HCT116 (cell line): ENCODE data around the gene CBFB. TPM values are rescaled to one million over a fixed set of nuclear protein-coding genes. Genes with fewer than 3 reads are reported as not detected.

ENCODE experiments used
- ATAC-seq: fragments of 200-7000 bp; cut with Tn5 transposase; 2 replicates; pipeline ENCODE4 v1.9.1; 2020; ENCODE audit warnings: mild to moderate bottlenecking, moderate library complexity
- BruUV-seq: library from RNA; stranded (reverse); fragments of 400-500 nt; replicated peaks from 2 replicates; lab custom pipeline; 2021; lab: Mats Ljungman, UMichigan
- CTCF ChIA-PET: fragments of 300-600 bp; sonication (Branson Sonifier 250); formaldehyde crosslinking; loops from one replicate; lab custom pipeline; 2021; ENCODE audit warnings: antibody characterized with exemption; lab: Charles Lee
- POLR2A ChIA-PET: fragments of 300-600, 350-600 bp; sonication (Branson Sonifier 250); formaldehyde crosslinking; loops from one replicate; lab custom pipeline; 2021; ENCODE audit warnings: antibody characterized with exemption; lab: Charles Lee
- RAD21 ChIA-PET, 2 experiments: fragments of 300-600 bp; sonication (Branson Sonifier 250); formaldehyde crosslinking; loops; one replicate each; lab custom pipeline; 2023; ENCODE audit warnings: low total read pairs in 2 of 2; ENCODE audit not compliant: uncharacterized antibody in 2 of 2, unreplicated experiment in 2 of 2, low non-redundant PET in 1 of 2; lab: Charles Lee
- DNase-seq: peaks from one replicate; pipeline ENCODE4 v3.0.0-alpha.2; 2010; ENCODE audit warnings: low read depth, low spot score
- H2AFZ ChIP-seq: fragments of 200-600 bp; shearing (Covaris generic), sonication (generic); 2 replicates; pipeline ENCODE4 v1.6.1; 2017; ENCODE audit warnings: low read depth, mixed run types, mixed read lengths, antibody characterized with exemption, low read length; ENCODE audit not compliant: poor library complexity, severe bottlenecking
- H3K27ac ChIP-seq: 2 replicates; pipeline ENCODE4 v1.5.1; 2012; ENCODE audit warnings: low read depth, low read length
- H3K27me3 ChIP-seq: fragments of 200-600 bp; sonication (generic); 2 replicates; pipeline ENCODE4 v1.6.1; 2016; ENCODE audit warnings: mixed run types, low read length, mixed read lengths; ENCODE audit not compliant: insufficient read depth
- H3K36me3 ChIP-seq, 2 experiments: fragments of 200-500 bp in 1 of 2; fragments of 200-600 bp in 1 of 2; sonication (Bioruptor generic) in 1 of 2; sonication (generic) in 1 of 2; 2 replicates each; pipeline versions ENCODE4 v1.5.1 to v1.6.1; 2014 to 2016; ENCODE audit warnings: low read length in 2 of 2, inconsistent platforms in 1 of 2, mixed read lengths in 1 of 2, mixed run types in 1 of 2; ENCODE audit not compliant: insufficient read depth in 2 of 2, control insufficient read depth in 1 of 2
- H3K4me1 ChIP-seq, 2 experiments: fragments of 200-600 bp in 1 of 2; sonication (generic) in 1 of 2; 2 replicates each; pipeline versions ENCODE4 v1.5.1 to v1.6.1; 2012 to 2017; ENCODE audit warnings: low read length in 2 of 2, inconsistent platforms in 1 of 2, mild to moderate bottlenecking in 1 of 2, mixed read lengths in 1 of 2, mixed run types in 1 of 2, moderate library complexity in 1 of 2; ENCODE audit not compliant: insufficient read depth in 2 of 2, control insufficient read depth in 1 of 2
- H3K4me2 ChIP-seq: fragments of 200-600 bp; sonication (generic); 2 replicates; pipeline ENCODE4 v1.6.1; 2017; ENCODE audit warnings: mixed run types, low read length, mixed read lengths
- H3K4me3 ChIP-seq, 2 experiments: fragments of 200-600 bp in 1 of 2; sonication (generic) in 1 of 2; replicated peaks in 1 of 2; 2 replicates each; pipeline ENCODE4 v1.5.1; 2011 to 2016; ENCODE audit warnings: low read length in 2 of 2, control low read depth in 1 of 2, low read depth in 1 of 2, mild to moderate bottlenecking in 1 of 2, mixed read lengths in 1 of 2, mixed run types in 1 of 2
- H3K79me2 ChIP-seq: fragments of 200-600 bp; sonication (generic); 2 replicates; pipeline ENCODE4 v1.6.1; 2017; ENCODE audit warnings: mild to moderate bottlenecking, mixed run types, low read length, moderate library complexity, mixed read lengths; ENCODE audit not compliant: insufficient read depth
- H3K9ac ChIP-seq: fragments of 200-600 bp; sonication (generic); 2 replicates; pipeline ENCODE4 v1.6.1; 2016; ENCODE audit warnings: low read length, mixed read lengths
- H3K9me2 ChIP-seq: fragments of 200-600 bp; sonication (generic), shearing (Covaris generic); 2 replicates; pipeline ENCODE4 v1.6.1; 2017; ENCODE audit warnings: mixed run types, mild to moderate bottlenecking, moderate library complexity; ENCODE audit not compliant: insufficient read depth
- H3K9me3 ChIP-seq, 2 experiments: fragments of 200-500 bp in 1 of 2; fragments of 200-600 bp in 1 of 2; sonication (Bioruptor generic) in 1 of 2; sonication (generic) in 1 of 2; 2 replicates each; pipeline ENCODE4 v1.6.1; 2014 to 2017; ENCODE audit warnings: low read length in 2 of 2, mixed read lengths in 2 of 2, inconsistent platforms in 1 of 2, low read depth in 1 of 2, mild to moderate bottlenecking in 1 of 2, mixed run types in 1 of 2, moderate library complexity in 1 of 2; ENCODE audit not compliant: control insufficient read depth in 1 of 2, insufficient read depth in 1 of 2
- H4K20me1 ChIP-seq: fragments of 200-600 bp; sonication (generic), shearing (Covaris generic); 2 replicates; pipeline ENCODE4 v1.6.1; 2017; ENCODE audit warnings: mixed run types, mild to moderate bottlenecking, moderate library complexity; ENCODE audit not compliant: insufficient read depth
- CBX3 ChIP-seq: IDR thresholded peaks from 2 replicates; pipeline ENCODE4 v1.6.1; 2012; ENCODE audit warnings: low read depth
- EZH2 ChIP-seq: fragments of 200-600 bp; sonication (generic); IDR thresholded peaks from 2 replicates; pipeline ENCODE4 v1.6.1; 2017; ENCODE audit warnings: antibody characterized with exemption, mixed run types
- FOSL1 ChIP-seq: IDR thresholded peaks from 2 replicates; pipeline ENCODE4 v1.6.1; 2012; ENCODE audit warnings: low read depth
- REST ChIP-seq: IDR thresholded peaks from 2 replicates; pipeline ENCODE4 v1.6.1; 2012; ENCODE audit warnings: low read depth
- SIN3A ChIP-seq: IDR thresholded peaks from 2 replicates; pipeline ENCODE4 v1.6.1; 2012; ENCODE audit warnings: low read depth
- SP1 ChIP-seq: IDR thresholded peaks from 2 replicates; pipeline ENCODE4 v1.6.1; 2012; ENCODE audit warnings: low read depth
- TCF7L2 ChIP-seq: IDR thresholded peaks from 2 replicates; pipeline ENCODE4 v1.7.0; 2011; ENCODE audit warnings: borderline replicate concordance, inconsistent platforms; ENCODE audit not compliant: insufficient read depth, insufficient read length; ENCODE audit errors: extremely low read depth
- intact Hi-C: fragments of 100-400 bp; cut with micrococcal nuclease; formaldehyde crosslinking; loops from 2 replicates; pipeline ENCODE4 v1.10.0; 2022
- total RNA-seq: library from RNA; stranded (reverse); gene quantifications from one replicate; pipeline ENCODE4 v1.2.1, GENCODE V29; 2021; ENCODE audit not compliant: unreplicated experiment

The CBFB gene
- total RNA-seq, 1 experiment from 2014 or later = 101 TPM

GRCh38 chr16:67093098-67093726 lies 64.3 kb downstream of the CBFB start:
- Histone ChIP-seq H2AFZ (no peak overlapping the region), H3K4me3 (no peak overlapping the region), H3K79me2 (peaks cover 46% of the 10 kb centered on the region), H3K4me2 (no peak overlapping the region), H3K9me3 (no peaks in the 10 kb centered on the region), H3K36me3 (no peaks in the 10 kb centered on the region), H3K4me1 (no peaks in the 10 kb centered on the region), H3K9me2 (no peaks in the 10 kb centered on the region), H3K9ac (no peak overlapping the region), H3K27me3 (no peaks in the 10 kb centered on the region), H4K20me1 (peaks cover 4% of the 10 kb centered on the region; the same call in 1 of the 2 replicates), H3K27ac (no peak overlapping the region)
- ATAC-seq (no peak), DNase-seq (no peak)
- CTCF ChIA-PET = interaction anchor here (0.7 kb wide), 1 partner anchor 45 kb away, joined by 4 read pairs; no protein-coding TSS in a partner anchor
- POLR2A ChIA-PET = no interaction called here
- TF ChIP-seq EZH2 (no peak), CBX3 (no peak), FOSL1 (no peak), SIN3A (no peak), SP1 (no peak), TCF7L2 (no peak), REST (no peak)
- BruUV-seq = no TSS peak
- intact Hi-C loops = loop anchor here (5.0 kb wide), 1 partner anchor 61 kb away; no protein-coding TSS in a partner anchor
- RAD21 ChIA-PET = no interaction called here
